Astrocyte (in vitro differentiated cells and primary cell): ENCODE data around the gene FAM227B. TPM values are rescaled to one million over a fixed set of nuclear protein-coding genes. Genes with fewer than 3 reads are reported as not detected.
A peak's percentile ranks its signal among the peaks of the same experiment; 100 is the strongest.

ENCODE experiments used
- DNase-seq: peaks from one replicate; pipeline ENCODE4 v3.0.0-alpha.2; 2010; ENCODE audit warnings: low read depth
- FAIRE-seq: peaks from 2 replicates; lab custom pipeline; 2011; peaks lifted over from hg19 to GRCh38; lab: Jason Lieb, UNC
- H2AFZ ChIP-seq: 2 replicates; pipeline ENCODE4 v1.6.0; 2012; ENCODE audit warnings: low read depth, low read length, inconsistent platforms
- H3K27ac ChIP-seq: 2 replicates; pipeline ENCODE4 v1.5.1; 2011; ENCODE audit warnings: low read depth, low read length, inconsistent platforms
- H3K27me3 ChIP-seq: 2 replicates; pipeline ENCODE4 v1.6.0; 2011; ENCODE audit warnings: low read length, inconsistent platforms; ENCODE audit not compliant: insufficient read depth
- H3K36me3 ChIP-seq: 2 replicates; pipeline ENCODE4 v1.5.1; 2011; ENCODE audit warnings: low read length, inconsistent platforms; ENCODE audit not compliant: insufficient read depth
- H3K4me1 ChIP-seq: 2 replicates; pipeline ENCODE4 v1.5.1; 2011; ENCODE audit warnings: low read length, inconsistent platforms; ENCODE audit not compliant: insufficient read depth
- H3K4me2 ChIP-seq: 2 replicates; pipeline ENCODE4 v1.6.0; 2012; ENCODE audit warnings: low read length, inconsistent platforms
- H3K4me3 ChIP-seq: 2 replicates; pipeline ENCODE4 v1.5.1; 2011; ENCODE audit warnings: low read depth, mild to moderate bottlenecking, low read length, inconsistent platforms; ENCODE audit not compliant: insufficient read depth
- H3K79me2 ChIP-seq: 2 replicates; pipeline ENCODE4 v1.6.0; 2012; ENCODE audit warnings: mild to moderate bottlenecking, low read length, inconsistent platforms; ENCODE audit not compliant: insufficient read depth
- H3K9ac ChIP-seq: 2 replicates; pipeline ENCODE4 v1.6.0; 2012; ENCODE audit warnings: mild to moderate bottlenecking, low read length, inconsistent platforms
- H3K9me3 ChIP-seq: 2 replicates; pipeline ENCODE4 v1.5.1; 2012; ENCODE audit warnings: low read depth, mild to moderate bottlenecking, low read length, inconsistent platforms; ENCODE audit not compliant: insufficient read depth
- H4K20me1 ChIP-seq: 2 replicates; pipeline ENCODE4 v1.6.0; 2012; ENCODE audit warnings: low read length, inconsistent platforms; ENCODE audit not compliant: insufficient read depth
- H3K27ac Mint-ChIP-seq: one replicate; pipeline ENCODE4 v1.8.0; 2021; ENCODE audit warnings: mild to moderate bottlenecking, mixed read lengths; ENCODE audit not compliant: unreplicated experiment
- H3K27me3 Mint-ChIP-seq: one replicate; pipeline ENCODE4 v1.8.0; 2021; ENCODE audit warnings: low read depth, mixed read lengths; ENCODE audit not compliant: unreplicated experiment
- H3K36me3 Mint-ChIP-seq: one replicate; pipeline ENCODE4 v1.8.0; 2021; ENCODE audit warnings: low read depth, mixed read lengths; ENCODE audit not compliant: unreplicated experiment
- H3K4me1 Mint-ChIP-seq: one replicate; pipeline ENCODE4 v1.8.0; 2021; ENCODE audit warnings: low read depth, mixed read lengths; ENCODE audit not compliant: unreplicated experiment
- H3K4me3 Mint-ChIP-seq: one replicate; pipeline ENCODE4 v1.8.0; 2021; ENCODE audit warnings: mild to moderate bottlenecking, moderate library complexity, mixed read lengths; ENCODE audit not compliant: unreplicated experiment
- H3K9me3 Mint-ChIP-seq: one replicate; pipeline ENCODE4 v1.8.0; 2021; ENCODE audit warnings: mild to moderate bottlenecking, mixed read lengths; ENCODE audit not compliant: unreplicated experiment
- CTCF ChIP-seq: IDR thresholded peaks from 2 replicates; pipeline ENCODE4 v1.5.1; 2011; ENCODE audit warnings: low read depth, mild to moderate bottlenecking, inconsistent platforms, low read length, moderate library complexity; ENCODE audit not compliant: insufficient read depth
- EZH2 ChIP-seq: IDR thresholded peaks from 2 replicates; pipeline ENCODE4 v1.6.1; 2012; ENCODE audit warnings: mild to moderate bottlenecking, low read length, inconsistent platforms; ENCODE audit not compliant: insufficient read depth
- total RNA-seq: library from RNA; stranded (reverse); gene quantifications from 2 replicates; pipeline ENCODE4 v1.2.1, GENCODE V29; 2021

The FAM227B gene
- total RNA-seq, 1 donor from 2014 or later, result 5.7 TPM

DNA sequence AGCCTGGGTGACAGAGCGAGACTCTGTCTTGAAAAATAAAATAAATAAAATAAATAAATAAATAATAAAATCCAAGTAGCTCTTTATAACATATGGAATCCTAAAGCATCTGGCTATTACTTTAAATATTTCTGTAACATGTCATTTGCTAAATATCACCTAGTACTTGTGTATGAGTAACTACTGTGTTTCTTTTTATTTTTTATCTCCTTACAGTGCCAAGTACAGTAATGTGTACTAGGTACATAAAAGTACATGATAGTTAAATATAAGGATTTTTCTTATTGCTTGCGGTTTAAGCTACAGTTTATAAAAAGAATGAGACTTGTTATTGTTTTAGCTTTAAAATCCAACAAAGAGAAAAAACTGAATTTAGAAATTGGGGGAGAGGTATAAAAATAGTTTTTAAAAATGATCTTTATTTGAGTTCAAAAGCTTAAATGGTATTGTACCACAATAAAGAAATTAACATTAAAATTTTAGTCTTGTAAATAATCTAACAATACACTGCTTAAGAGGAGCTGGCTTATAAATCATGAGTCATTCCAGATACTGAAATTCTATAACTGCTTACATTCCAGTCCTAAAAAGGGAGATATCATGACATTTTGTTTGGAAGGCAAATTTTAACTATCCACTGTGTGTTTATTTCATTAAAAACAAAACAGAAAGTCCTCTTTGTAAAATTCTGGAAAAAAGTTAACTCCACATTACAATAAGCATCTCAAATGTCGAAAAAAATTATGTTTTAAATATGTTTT lies 124.4 kb downstream of the FAM227B start:
- peak; percentile 49 for DNase-seq
- no peaks in the 10 kb centered on the region for H3K27me3 Mint-ChIP-seq
- Histone ChIP-seq H2AFZ (no peak overlapping the region), H3K36me3 (no peaks in the 10 kb centered on the region), H3K27ac (no peak overlapping the region), H3K4me3 (no peak overlapping the region), H3K4me2 (no peak overlapping the region), H3K79me2 (no peaks in the 10 kb centered on the region), H3K9me3 (no peaks in the 10 kb centered on the region), H3K4me1 (no peaks in the 10 kb centered on the region), H4K20me1 (no peaks in the 10 kb centered on the region), H3K9ac (no peak overlapping the region), H3K27me3 (no peaks in the 10 kb centered on the region)
- no peak overlapping the region for H3K4me3 Mint-ChIP-seq
- TF ChIP-seq EZH2 (no peak), CTCF (no peak)
- peaks cover 3% of the 10 kb centered on the region for H3K9me3 Mint-ChIP-seq
- no peaks in the 10 kb centered on the region for H3K4me1 Mint-ChIP-seq
- no peak overlapping the region for H3K27ac Mint-ChIP-seq
- FAIRE-seq, result no peak
- H3K36me3 Mint-ChIP-seq, result no peaks in the 10 kb centered on the region

- H3K4me2 ChIP-seq, result no peak overlapping the region
- H3K27ac Mint-ChIP-seq, result no peak overlapping the region
- no peaks in the 10 kb centered on the region for H3K27me3 Mint-ChIP-seq
- no peaks in the 10 kb centered on the region for H3K36me3 ChIP-seq
- no peaks in the 10 kb centered on the region for H3K36me3 Mint-ChIP-seq
- H3K4me3 Mint-ChIP-seq, result no peak overlapping the region
- H3K4me1 Mint-ChIP-seq, result no peaks in the 10 kb centered on the region
- no peaks in the 10 kb centered on the region for H3K9me3 Mint-ChIP-seq
- no peaks in the 10 kb centered on the region for H3K27me3 ChIP-seq
- no peak overlapping the region for H3K4me3 ChIP-seq
- FAIRE-seq (peak; percentile 41), DNase-seq (peak; percentile 31)
- H3K9me3 ChIP-seq, result no peaks in the 10 kb centered on the region
- H2AFZ ChIP-seq, result no peak overlapping the region
- no peaks in the 10 kb centered on the region for H3K4me1 ChIP-seq
- H3K79me2 ChIP-seq, result no peaks in the 10 kb centered on the region
- no peaks in the 10 kb centered on the region for H4K20me1 ChIP-seq
- no peak for TF ChIP-seq EZH2
- TF ChIP-seq CTCF, result no peak
- H3K9ac ChIP-seq, result no peak overlapping the region
- H3K27ac ChIP-seq, result no peak overlapping the region
Measured at GRCh38 chr15:49494842-49495241, 125.8 kb downstream of the FAM227B start.

DNA sequence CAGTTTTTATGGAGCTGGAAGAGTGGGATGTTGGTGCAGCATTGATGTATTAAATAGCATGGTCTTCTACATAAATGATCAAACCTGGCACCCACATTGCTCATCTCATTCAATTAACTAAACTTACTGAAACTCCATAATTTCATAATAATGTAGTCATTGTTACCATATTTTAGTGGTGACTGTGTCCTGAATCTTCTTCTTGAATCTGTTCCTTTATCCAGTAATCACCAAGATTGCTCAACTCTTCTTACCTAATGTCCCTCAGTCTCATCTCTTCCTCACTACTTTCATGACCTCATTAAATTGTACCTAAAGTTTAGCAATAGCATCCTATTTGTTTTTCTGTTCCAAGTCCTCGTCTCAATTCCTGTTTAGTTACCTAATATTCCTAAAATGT lies 127.8 kb downstream of the FAM227B start:
- Histone ChIP-seq H3K79me2 (no peaks in the 10 kb centered on the region), H3K36me3 (no peaks in the 10 kb centered on the region), H4K20me1 (no peaks in the 10 kb centered on the region), H3K9ac (no peak overlapping the region), H3K27ac (no peak overlapping the region), H3K27me3 (no peaks in the 10 kb centered on the region), H3K9me3 (no peaks in the 10 kb centered on the region), H2AFZ (no peak overlapping the region), H3K4me1 (no peaks in the 10 kb centered on the region), H3K4me2 (no peak overlapping the region), H3K4me3 (no peak overlapping the region)
- H3K4me3 Mint-ChIP-seq, result no peak overlapping the region
- H3K27me3 Mint-ChIP-seq, result no peaks in the 10 kb centered on the region
- H3K4me1 Mint-ChIP-seq, result no peaks in the 10 kb centered on the region
- TF ChIP-seq EZH2 (no peak), CTCF (no peak)
- no peak for FAIRE-seq
- no peak overlapping the region for H3K27ac Mint-ChIP-seq
- DNase-seq, result peak; percentile 31
- H3K36me3 Mint-ChIP-seq, result no peaks in the 10 kb centered on the region
- H3K9me3 Mint-ChIP-seq, result no peaks in the 10 kb centered on the region
